SK-N-SH (cell line): ENCODE measurements around the gene GNAL. TPM values are rescaled to one million over a fixed set of nuclear protein-coding genes. Genes with fewer than 3 reads are reported as not detected.

ENCODE experiments used
- CTCF ChIA-PET: fragments of 300-600, 350-600 bp; formaldehyde crosslinking; extraction: SDS; loops from one replicate; lab custom pipeline; 2021; lab: Yijun Ruan, JAX
- POLR2A ChIA-PET: fragments of 350-600 bp; sonication (Branson Sonifier 250); formaldehyde crosslinking; extraction: SDS; loops from one replicate; lab custom pipeline; 2020; ENCODE audit warnings: antibody characterized with exemption, inconsistent platforms; lab: Yijun Ruan, JAX
- DNase-seq: peaks from one replicate; pipeline ENCODE4 v3.0.0; 2012
- H2AFZ ChIP-seq: fragments of 200-600 bp; sonication (generic); 2 replicates; pipeline ENCODE4 v1.8.1; 2016; ENCODE audit warnings: antibody characterized with exemption, mild to moderate bottlenecking, low read depth
- H3F3A ChIP-seq: fragments of 200-600 bp; sonication (generic); replicated peaks from 2 replicates; pipeline ENCODE3; 2016; ENCODE audit warnings: antibody characterized with exemption, mild to moderate bottlenecking; ENCODE audit not compliant: insufficient read depth
- H3K27ac ChIP-seq, 2 experiments: fragments of 200-500 bp in 1 of 2; fragments of 200-600 bp in 1 of 2; sonication (Bioruptor generic) in 1 of 2; sonication (generic), shearing (Covaris generic) in 1 of 2; 2 replicates each; pipeline versions ENCODE4 v1.5.1 to v1.6.1; 2014 to 2016; ENCODE audit warnings: low read depth in 2 of 2, inconsistent platforms in 1 of 2, low read length in 1 of 2, mild to moderate bottlenecking in 1 of 2, mixed read lengths in 1 of 2
- H3K27me3 ChIP-seq: fragments of 200-600 bp; sonication (generic), shearing (Covaris generic); 2 replicates; pipeline ENCODE4 v1.6.1; 2016; ENCODE audit warnings: mixed run types; ENCODE audit not compliant: insufficient read depth
- H3K36me3 ChIP-seq, 2 experiments: fragments of 200-500 bp in 1 of 2; fragments of 200-600 bp in 1 of 2; sonication (Bioruptor generic) in 1 of 2; sonication (generic) in 1 of 2; replicated peaks in 1 of 2; 2 replicates each; pipeline versions ENCODE3 to v1.5.1; 2014 to 2016; ENCODE audit warnings: low read length in 1 of 2, mild to moderate bottlenecking in 1 of 2; ENCODE audit not compliant: insufficient read depth in 2 of 2, control insufficient read depth in 1 of 2
- H3K4me1 ChIP-seq, 2 experiments: fragments of 200-500 bp in 1 of 2; fragments of 200-600 bp in 1 of 2; sonication (Bioruptor generic) in 1 of 2; sonication (generic), shearing (Covaris generic) in 1 of 2; 2 replicates each; pipeline versions ENCODE4 v1.5.1 to v1.6.1; 2014 to 2016; ENCODE audit warnings: low read depth in 1 of 2, low read length in 1 of 2, mixed run types in 1 of 2; ENCODE audit not compliant: insufficient read depth in 2 of 2, control insufficient read depth in 1 of 2
- H3K4me2 ChIP-seq: fragments of 200-600 bp; sonication (generic), shearing (Covaris generic); 2 replicates; pipeline ENCODE4 v1.6.1; 2017; ENCODE audit warnings: mixed run types
- H3K4me3 ChIP-seq, 2 experiments: fragments of 200-500 bp in 1 of 2; fragments of 200-600 bp in 1 of 2; sonication (Bioruptor generic) in 1 of 2; sonication (generic), shearing (Covaris generic) in 1 of 2; 2 replicates each; pipeline versions ENCODE4 v1.5.1 to v1.8.1; 2014 to 2016; ENCODE audit warnings: low read depth in 2 of 2, inconsistent platforms in 1 of 2, low read length in 1 of 2, mild to moderate bottlenecking in 1 of 2, mixed read lengths in 1 of 2, moderate library complexity in 1 of 2
- H3K79me2 ChIP-seq: fragments of 200-600 bp; sonication (generic); 2 replicates; pipeline ENCODE4 v1.8.1; 2017; ENCODE audit warnings: mild to moderate bottlenecking; ENCODE audit not compliant: insufficient read depth
- H3K9ac ChIP-seq: fragments of 200-600 bp; sonication (generic); 2 replicates; pipeline ENCODE4 v1.6.1; 2017; ENCODE audit warnings: mixed run types
- H3K9me2 ChIP-seq: fragments of 200-600 bp; sonication (generic); 2 replicates; pipeline ENCODE4 v1.6.1; 2017; ENCODE audit warnings: mixed run types
- H3K9me3 ChIP-seq: fragments of 200-600 bp; sonication (generic); 2 replicates; pipeline ENCODE4 v1.6.1; 2017; ENCODE audit warnings: mixed run types, mild to moderate bottlenecking, moderate library complexity
- H4K20me1 ChIP-seq: fragments of 200-600 bp; sonication (generic); 2 replicates; pipeline ENCODE4 v1.6.1; 2017; ENCODE audit warnings: mild to moderate bottlenecking, mixed run types; ENCODE audit not compliant: insufficient read depth
- CHD2 ChIP-seq: fragments of 150-350 bp; IDR thresholded peaks from 2 replicates; pipeline ENCODE4 v1.6.1; 2018; ENCODE audit warnings: low read length; ENCODE audit not compliant: partially characterized antibody
- EZH2phosphoT487 ChIP-seq: fragments of 200-600 bp; sonication (generic); IDR thresholded peaks from 2 replicates; pipeline ENCODE4 v1.6.1; 2017; ENCODE audit warnings: low read depth, mixed run types, mild to moderate bottlenecking, antibody characterized with exemption, moderate library complexity, borderline replicate concordance
- FOSL2 ChIP-seq: IDR thresholded peaks from 2 replicates; pipeline ENCODE4 v1.4.0; 2012; ENCODE audit warnings: low read depth, mild to moderate bottlenecking, moderate library complexity, borderline replicate concordance
- FOXJ3 ChIP-seq: sonication (generic); formaldehyde crosslinking; IDR thresholded peaks from 2 replicates; pipeline ENCODE4 v1.5.1; 2020; ENCODE audit warnings: mild to moderate bottlenecking, missing genetic modification reagents
- GABPA ChIP-seq: IDR thresholded peaks from 2 replicates; pipeline ENCODE4 v1.4.0; 2012; ENCODE audit warnings: low read depth, mild to moderate bottlenecking
- GATA2 ChIP-seq: sonication (generic); formaldehyde crosslinking; IDR thresholded peaks from 2 replicates; pipeline ENCODE4 v1.5.0; 2020; ENCODE audit warnings: mild to moderate bottlenecking, missing genetic modification reagents
- JUND ChIP-seq: IDR thresholded peaks from 2 replicates; pipeline ENCODE4 v1.4.0; 2012
- MEF2A ChIP-seq: IDR thresholded peaks from 2 replicates; pipeline ENCODE4 v1.4.0; 2012; ENCODE audit warnings: low read depth, borderline replicate concordance
- MXI1 ChIP-seq: IDR thresholded peaks from 2 replicates; pipeline ENCODE4 v1.6.1; 2012; ENCODE audit warnings: mild to moderate bottlenecking, low read depth, low read length, improper control_type of control experiment
- POLR2AphosphoS5 ChIP-seq: IDR thresholded peaks from 2 replicates; pipeline ENCODE4 v1.6.1; 2012; ENCODE audit warnings: low read depth, low read length
- REST ChIP-seq: IDR thresholded peaks from 2 replicates; pipeline ENCODE4 v1.6.1; 2012; ENCODE audit warnings: mild to moderate bottlenecking, low read depth, low read length, moderate library complexity
- RFX5 ChIP-seq: IDR thresholded peaks from 2 replicates; pipeline ENCODE4 v1.6.1; 2012; ENCODE audit warnings: mild to moderate bottlenecking, improper control_type of control experiment, low read length
- SIN3A ChIP-seq: IDR thresholded peaks from 2 replicates; pipeline ENCODE4 v1.6.1; 2012; ENCODE audit warnings: low read depth, mild to moderate bottlenecking, low read length, moderate library complexity, borderline replicate concordance
- YY1 ChIP-seq: IDR thresholded peaks from 2 replicates; pipeline ENCODE4 v1.4.0; 2012; ENCODE audit warnings: low read depth, mild to moderate bottlenecking
- whole genome bisulfite sequencing: methylation state at CpG from one replicate; pipeline ENCODE4 v1.1.6; 2017; ENCODE audit warnings: low lambda C conversion rate; 5-methylcytosine and 5-hydroxymethylcytosine counted together
- polyA plus RNA-seq, 3 experiments: library from polyadenylated mRNA; depleted of rRNA; stranded (reverse); fragments of >200 nt; gene quantifications; 2 replicates each; pipeline ENCODE4 v1.2.3, GENCODE V29; 2012
- TF ChIP-seq, protein P1 (sequence below): IDR thresholded peaks from 2 replicates; pipeline ENCODE4 v1.4.0; 2012; ENCODE audit warnings: low read depth, borderline replicate concordance
- TF ChIP-seq, protein P2 (sequence below): fragments of 150-350 bp; IDR thresholded peaks from 2 replicates; pipeline ENCODE4 v1.6.1; 2016; ENCODE audit warnings: mild to moderate bottlenecking, low read depth, low read length
- TF ChIP-seq, protein P3 (sequence below): IDR thresholded peaks from 2 replicates; pipeline ENCODE4 v1.4.0; 2012; ENCODE audit warnings: low read depth
- TF ChIP-seq, protein P4 (sequence below): IDR thresholded peaks from 2 replicates; pipeline ENCODE4 v1.4.0; 2012; ENCODE audit warnings: low read depth, borderline replicate concordance
- TF ChIP-seq, protein P5 (sequence below): IDR thresholded peaks from 2 replicates; pipeline ENCODE4; 2012

GNAL gene
- polyA plus RNA-seq, 1 of the 3 experiments (the other 2 are of a cell fraction) = 0.13 TPM

DNA sequence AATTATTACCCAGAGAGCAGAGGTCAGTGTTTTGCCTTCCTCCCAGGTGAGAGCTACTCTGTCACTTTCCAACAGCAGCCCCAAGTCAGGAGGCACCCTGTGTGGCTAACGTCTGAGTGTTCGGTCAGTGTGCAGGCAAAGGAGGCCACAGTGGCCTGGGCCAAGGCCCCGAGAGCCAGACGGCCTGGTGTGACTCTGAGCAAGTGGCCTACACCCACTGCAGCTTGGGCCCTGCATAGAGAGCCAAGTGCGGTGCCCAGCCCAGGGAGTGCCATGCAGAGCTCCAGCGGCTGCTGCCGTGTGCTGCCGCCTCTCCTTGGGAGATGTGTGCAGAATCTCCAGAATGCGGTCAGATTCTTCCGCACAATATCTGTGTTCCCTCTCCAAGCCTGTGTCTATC lies 70.4 kb downstream of the GNAL start:
- no peak for DNase-seq
- H3F3A ChIP-seq = no peaks in the 10 kb centered on the region
- H3K9me3 ChIP-seq = no peaks in the 10 kb centered on the region
- no peaks in the 10 kb centered on the region for H3K9me2 ChIP-seq
- no peak overlapping the region for H3K27ac ChIP-seq
- POLR2A ChIA-PET = no interaction called here
- no peak overlapping the region for H3K9ac ChIP-seq
- no peak overlapping the region for H3K4me2 ChIP-seq
- TF ChIP-seq, protein P1, sequence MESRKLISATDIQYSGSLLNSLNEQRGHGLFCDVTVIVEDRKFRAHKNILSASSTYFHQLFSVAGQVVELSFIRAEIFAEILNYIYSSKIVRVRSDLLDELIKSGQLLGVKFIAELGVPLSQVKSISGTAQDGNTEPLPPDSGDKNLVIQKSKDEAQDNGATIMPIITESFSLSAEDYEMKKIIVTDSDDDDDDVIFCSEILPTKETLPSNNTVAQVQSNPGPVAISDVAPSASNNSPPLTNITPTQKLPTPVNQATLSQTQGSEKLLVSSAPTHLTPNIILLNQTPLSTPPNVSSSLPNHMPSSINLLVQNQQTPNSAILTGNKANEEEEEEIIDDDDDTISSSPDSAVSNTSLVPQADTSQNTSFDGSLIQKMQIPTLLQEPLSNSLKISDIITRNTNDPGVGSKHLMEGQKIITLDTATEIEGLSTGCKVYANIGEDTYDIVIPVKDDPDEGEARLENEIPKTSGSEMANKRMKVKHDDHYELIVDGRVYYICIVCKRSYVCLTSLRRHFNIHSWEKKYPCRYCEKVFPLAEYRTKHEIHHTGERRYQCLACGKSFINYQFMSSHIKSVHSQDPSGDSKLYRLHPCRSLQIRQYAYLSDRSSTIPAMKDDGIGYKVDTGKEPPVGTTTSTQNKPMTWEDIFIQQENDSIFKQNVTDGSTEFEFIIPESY = no peak
- TF ChIP-seq, protein P2, sequence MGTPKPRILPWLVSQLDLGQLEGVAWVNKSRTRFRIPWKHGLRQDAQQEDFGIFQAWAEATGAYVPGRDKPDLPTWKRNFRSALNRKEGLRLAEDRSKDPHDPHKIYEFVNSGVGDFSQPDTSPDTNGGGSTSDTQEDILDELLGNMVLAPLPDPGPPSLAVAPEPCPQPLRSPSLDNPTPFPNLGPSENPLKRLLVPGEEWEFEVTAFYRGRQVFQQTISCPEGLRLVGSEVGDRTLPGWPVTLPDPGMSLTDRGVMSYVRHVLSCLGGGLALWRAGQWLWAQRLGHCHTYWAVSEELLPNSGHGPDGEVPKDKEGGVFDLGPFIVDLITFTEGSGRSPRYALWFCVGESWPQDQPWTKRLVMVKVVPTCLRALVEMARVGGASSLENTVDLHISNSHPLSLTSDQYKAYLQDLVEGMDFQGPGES = no peak
- TF ChIP-seq SIN3A (no peak), FOSL2 (no peak), MXI1 (no peak), JUND (no peak), POLR2AphosphoS5 (no peak), GABPA (no peak), MEF2A (no peak), YY1 (no peak), EZH2phosphoT487 (no peak), GATA2 (no peak), FOXJ3 (CRISPR knock-in tag) (no peak), CHD2 (no peak), REST (no peak), RFX5 (no peak)
- TF ChIP-seq, protein P3, sequence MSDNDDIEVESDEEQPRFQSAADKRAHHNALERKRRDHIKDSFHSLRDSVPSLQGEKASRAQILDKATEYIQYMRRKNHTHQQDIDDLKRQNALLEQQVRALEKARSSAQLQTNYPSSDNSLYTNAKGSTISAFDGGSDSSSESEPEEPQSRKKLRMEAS = no peak
- TF ChIP-seq, protein P4, sequence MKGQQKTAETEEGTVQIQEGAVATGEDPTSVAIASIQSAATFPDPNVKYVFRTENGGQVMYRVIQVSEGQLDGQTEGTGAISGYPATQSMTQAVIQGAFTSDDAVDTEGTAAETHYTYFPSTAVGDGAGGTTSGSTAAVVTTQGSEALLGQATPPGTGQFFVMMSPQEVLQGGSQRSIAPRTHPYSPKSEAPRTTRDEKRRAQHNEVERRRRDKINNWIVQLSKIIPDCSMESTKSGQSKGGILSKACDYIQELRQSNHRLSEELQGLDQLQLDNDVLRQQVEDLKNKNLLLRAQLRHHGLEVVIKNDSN = no peak
- TF ChIP-seq, protein P5, sequence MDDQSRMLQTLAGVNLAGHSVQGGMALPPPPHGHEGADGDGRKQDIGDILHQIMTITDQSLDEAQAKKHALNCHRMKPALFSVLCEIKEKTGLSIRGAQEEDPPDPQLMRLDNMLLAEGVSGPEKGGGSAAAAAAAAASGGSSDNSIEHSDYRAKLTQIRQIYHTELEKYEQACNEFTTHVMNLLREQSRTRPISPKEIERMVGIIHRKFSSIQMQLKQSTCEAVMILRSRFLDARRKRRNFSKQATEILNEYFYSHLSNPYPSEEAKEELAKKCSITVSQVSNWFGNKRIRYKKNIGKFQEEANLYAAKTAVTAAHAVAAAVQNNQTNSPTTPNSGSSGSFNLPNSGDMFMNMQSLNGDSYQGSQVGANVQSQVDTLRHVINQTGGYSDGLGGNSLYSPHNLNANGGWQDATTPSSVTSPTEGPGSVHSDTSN = no peak
- H3K4me1 ChIP-seq = no peaks in the 10 kb centered on the region
- no peaks in the 10 kb centered on the region for H3K79me2 ChIP-seq
- no peak overlapping the region for H3K4me3 ChIP-seq
- 21% methylated on average over 2 of the region's 10 CpGs for WGBS
- peaks cover 61% of the 10 kb centered on the region for H3K27me3 ChIP-seq
- no peaks in the 10 kb centered on the region for H4K20me1 ChIP-seq
- H3K36me3 ChIP-seq = no peaks in the 10 kb centered on the region
- CTCF ChIA-PET = no interaction called here
- H2AFZ ChIP-seq = no peak overlapping the region
